SKM-1 (cell line): ENCODE data around the gene ZP3.
"Not testable (repeated sequence)": the region's sequence is repeated elsewhere in the genome, so short reads cannot be mapped to it uniquely, and the experiment has no call there.

Experiments
- DNase-seq: peaks from one replicate; lab custom pipeline; 2025; ENCODE audit not compliant: unreplicated experiment; lab: John Stamatoyannopoulos, UW

ZP3 gene

DNA sequence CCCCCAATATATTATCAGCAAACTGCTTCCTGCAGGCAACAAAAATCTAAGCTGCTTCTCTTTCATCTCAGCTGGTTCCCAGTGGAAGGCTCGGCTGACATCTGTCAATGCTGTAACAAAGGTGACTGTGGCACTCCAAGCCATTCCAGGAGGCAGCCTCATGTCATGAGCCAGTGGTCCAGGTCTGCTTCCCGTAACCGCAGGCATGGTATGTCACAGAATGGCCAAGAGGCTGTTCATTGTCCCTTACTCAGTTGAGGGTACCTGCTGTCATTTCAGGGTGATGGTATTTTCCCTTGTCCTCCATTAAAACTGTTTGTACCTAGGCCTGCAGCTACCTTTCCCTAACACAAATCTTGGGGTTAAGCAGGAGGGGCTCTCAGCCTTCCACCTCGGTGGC, 15.7 kb downstream of the ZP3 start:
- DNase-seq: not testable (repeated sequence)

DNA sequence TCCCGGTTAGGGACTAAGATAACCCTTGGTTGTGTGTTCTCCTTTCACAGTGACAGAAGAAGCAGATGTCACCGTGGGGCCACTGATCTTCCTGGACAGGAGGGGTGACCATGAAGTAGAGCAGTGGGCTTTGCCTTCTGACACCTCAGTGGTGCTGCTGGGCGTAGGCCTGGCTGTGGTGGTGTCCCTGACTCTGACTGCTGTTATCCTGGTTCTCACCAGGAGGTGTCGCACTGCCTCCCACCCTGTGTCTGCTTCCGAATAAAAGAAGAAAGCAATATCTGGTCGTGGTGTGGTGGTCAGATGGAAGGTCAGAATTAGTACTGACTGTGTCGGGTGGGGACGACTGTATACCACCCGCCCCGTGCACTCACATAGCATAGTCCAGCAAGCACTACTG, 17.0 kb downstream of the ZP3 start:
- DNase-seq: not testable (repeated sequence)

DNA sequence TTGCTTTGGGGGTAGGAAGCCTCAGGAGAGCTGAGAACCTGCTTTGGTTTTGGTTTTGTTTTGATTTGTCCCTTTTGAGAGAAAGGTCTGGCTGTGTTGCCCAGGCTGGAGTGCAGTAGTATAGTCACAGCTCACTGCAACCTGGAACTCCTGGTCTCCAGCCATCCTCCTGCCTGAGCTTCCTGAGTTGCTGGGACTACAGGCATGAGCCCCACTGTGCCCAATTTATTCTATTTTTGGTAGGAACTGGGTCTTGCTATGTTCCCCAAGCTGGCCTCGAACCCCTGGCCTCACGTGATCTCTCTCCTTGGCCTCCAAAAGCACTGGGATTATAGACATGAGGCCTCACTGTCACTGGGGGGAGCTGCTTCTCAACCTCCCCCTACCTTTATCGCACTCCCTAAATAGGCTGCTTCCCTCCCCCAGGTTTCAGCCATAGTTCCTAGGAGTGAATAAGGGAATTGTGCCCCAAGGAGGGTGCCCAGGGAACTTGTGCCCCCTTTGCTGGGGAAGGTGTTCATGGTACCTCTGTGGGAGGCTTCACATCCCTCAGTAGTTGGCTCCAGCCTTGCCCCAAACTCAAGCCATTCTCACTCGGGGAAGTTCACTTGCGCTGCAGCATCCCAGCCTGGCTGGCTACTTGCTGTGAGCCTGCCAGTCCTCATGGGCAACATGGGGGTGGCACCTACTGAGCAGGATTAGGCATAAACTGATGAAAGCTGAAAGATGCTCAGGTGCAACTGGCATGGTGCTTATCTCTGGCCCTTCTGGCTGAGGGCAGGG, 18.1 kb downstream of the ZP3 start:
- not testable (repeated sequence) for DNase-seq

DNA sequence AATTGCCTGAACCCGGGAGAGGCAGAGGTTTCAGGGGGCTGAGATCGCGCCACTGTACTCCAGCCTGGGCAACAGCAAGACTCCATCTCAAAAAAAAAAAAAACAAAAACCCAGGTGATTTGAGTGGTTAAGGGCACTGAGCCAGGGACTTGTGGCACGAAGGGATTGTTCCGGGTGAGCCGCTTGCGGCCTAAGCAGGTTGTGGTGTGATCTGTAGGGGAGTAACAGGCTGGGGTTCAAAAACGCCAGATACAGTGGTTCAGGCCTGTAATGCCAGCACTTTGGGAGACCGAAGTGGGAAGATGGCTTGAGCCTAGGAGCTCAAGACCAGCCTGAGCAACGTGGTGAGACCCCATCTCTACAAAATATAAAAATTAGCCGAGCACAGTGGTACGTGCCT, 19.1 kb downstream of the ZP3 start:
- not testable (repeated sequence) for DNase-seq

DNA sequence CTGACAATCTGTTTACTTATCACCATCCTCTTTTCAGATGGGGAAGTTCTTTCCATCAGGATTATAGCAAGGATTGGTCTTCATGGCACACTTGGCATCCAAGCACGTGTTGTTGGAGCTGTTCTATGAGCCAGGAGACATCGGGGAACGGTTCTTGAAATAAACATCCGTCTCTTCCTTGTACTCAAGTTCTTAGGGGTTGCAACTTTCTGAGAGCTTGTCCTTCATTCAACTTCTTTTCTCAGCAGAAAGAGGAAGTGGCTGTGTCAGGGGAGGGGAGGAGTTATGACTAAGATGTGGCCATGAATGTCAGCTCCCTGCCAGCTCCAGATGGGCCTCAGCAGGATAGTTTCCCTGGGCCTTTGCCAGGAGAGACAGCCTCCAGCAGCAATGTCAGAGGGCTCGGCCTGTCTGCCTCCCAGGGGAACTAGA, 20.8 kb downstream of the ZP3 start:
- DNase-seq: peak; percentile 39

DNA sequence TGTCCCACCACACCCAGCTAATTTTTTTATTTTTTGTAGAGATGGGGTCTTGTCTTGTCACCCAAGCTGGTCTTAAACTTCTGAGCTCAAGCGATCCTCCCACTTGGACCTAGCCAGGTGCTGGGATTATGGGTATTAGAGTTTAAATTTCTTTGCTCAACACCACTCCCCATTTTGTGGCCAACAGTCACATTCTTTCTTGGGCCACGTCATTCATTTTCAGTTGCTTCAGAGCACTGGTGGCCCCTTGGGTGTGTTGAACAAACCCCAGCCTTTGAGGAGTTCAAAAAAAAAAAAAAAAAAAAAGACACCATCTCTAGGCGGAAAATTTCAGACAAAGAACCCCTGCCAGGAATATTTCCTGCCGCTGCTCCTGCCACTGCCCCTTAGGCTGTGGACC, 32.3 kb downstream of the ZP3 start:
- DNase-seq: not testable (repeated sequence)

DNA sequence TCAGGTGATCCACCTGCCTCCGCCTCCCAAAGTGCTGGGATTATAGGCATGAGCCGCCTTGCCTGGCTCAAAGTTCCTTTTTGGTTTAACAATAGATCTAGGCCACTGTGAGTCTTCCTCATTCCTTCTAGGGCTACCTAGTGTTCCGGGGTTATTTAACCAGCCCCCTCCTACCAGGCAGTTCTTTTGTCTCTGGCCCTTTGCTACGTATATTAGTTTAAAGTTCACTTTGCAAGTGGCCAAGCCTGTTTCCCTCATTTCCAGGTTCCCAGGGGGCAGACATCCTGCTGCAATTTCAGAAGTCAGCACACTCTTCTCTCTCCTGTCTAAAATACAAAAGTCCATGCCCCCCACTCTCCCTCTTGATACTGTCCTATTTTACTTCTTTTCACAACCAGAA, 33.8 kb downstream of the ZP3 start:
- DNase-seq: not testable (repeated sequence)

DNA sequence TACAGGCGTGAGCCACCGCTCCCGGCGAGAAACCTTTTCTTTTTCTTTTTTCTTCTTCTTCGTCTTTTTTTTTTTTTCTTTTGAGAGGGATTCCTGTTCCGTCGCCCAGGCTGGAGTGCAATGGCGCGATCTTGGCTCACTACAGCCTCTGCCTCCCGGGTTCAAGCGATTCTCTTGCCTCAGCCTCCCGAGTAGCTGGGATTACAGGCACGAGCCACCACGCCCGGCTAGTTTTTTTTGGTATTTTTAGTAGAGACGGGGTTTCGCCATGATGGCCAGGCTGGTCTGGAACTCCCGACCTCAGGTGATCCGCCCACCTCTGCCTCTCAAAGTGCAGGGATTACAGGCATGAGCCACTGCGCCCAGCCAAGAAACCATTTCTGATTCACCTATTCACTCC, 36.0 kb downstream of the ZP3 start:
- DNase-seq: not testable (repeated sequence)

DNA sequence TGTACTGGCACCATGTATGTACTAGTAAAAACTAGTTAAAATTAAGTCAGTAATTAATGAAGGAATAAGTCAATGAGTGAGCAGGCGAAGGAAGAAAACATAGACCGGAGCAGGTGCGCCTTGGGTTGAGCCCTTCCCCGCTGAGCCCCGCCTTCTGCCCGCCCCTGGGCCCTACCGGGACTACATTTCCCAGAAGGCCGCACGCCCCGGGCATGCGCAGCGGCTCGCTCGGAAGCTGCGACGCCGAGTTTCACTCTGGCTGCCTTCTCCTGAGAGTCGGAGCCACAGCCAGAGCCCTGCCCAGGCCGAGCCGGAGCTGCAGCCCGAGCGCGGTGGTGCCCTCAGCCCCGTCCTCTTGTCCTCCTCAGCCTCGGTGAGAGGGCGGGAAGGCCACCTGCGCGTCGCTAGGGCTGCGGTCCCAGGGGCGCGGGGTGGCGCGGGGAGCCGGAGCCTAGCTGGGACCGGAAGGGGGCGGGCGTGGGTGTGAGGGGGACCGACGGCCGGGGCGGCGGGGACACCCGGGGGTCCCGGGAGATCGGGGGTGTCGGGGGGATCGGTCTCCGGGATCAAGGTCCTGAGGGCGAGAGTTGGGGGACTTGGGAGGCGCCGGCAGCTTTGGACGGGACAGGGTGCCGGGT, 36.8 kb downstream of the ZP3 start, which contains the start of gene DTX2:
Gene DTX2, plus strand, starts transcription at position 246 of the 638 bp plus-strand sequence. CDS start 18,801 bp downstream, outside the sequence.
- DNase-seq: not testable (repeated sequence)

DNA sequence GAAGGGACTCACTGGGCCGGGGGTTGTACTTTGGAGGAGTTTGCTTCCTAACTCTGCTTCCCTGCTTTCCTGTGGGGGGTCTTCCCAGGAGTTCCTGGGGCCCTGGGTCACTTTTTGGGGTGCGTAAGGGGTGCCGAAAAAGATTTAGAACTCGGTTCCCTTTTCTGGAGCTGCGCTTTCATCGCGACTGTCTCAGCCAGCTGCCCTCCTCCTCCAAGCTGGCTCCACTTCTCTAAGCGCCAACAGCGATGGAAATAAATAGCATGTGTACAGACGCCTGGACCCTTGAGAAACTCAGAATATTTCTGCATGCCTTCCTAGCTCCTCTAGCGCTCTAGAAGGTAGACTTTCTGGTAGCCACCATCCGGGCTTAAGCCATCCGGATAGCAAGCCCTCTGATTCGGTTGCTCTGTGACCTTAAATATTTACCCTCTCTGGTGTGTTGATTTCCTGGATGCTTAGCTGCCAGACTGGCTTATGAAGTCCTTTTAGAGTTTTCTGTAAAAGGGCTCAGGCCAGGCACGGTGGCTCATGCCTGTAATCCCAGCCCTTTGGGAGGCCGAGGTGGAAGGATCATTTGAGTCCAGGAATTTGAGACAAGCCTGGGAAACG, 37.6 kb downstream of the ZP3 start:
- not testable (repeated sequence) for DNase-seq

DNA sequence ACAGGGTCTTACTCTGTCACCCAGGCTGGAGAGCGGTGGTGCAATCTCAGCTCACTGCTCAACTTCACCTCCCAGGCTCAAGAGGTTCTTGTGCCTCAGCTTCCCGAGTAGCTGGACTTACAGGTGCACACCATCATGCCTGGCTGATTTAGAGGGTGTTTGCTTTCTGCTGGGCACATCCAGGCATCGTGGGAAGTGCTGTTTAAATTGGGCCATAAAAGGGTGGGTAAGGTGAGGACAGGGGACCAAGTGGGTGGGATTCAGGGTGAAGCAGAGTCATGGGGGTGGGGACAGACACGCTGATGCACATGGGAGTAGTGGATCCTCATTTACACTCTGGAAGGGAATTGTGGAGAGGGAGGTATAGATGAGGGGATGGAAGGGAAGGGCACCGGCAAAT, 40.2 kb downstream of the ZP3 start:
- DNase-seq: not testable (repeated sequence)

DNA sequence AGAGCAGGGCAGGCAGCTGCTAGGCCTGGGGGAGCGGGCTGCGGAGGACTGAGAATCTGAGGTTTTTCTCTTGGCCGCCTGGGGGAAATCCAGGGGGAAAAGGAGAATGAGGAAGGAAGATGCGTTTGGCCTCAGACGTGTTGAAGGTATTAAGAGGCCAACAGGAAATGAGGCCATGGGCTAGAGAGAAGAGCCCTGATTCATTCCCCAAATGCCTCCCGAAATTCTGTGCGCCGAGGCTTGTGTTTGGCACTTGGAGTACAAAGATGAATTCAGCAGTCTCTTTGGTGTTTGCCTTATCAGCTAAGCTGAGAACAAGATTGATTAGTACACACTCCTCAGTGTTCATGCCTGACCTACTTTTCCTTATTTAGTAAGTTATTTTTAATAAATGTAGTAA, 41.2 kb downstream of the ZP3 start:
- DNase-seq: not testable (repeated sequence)

DNA sequence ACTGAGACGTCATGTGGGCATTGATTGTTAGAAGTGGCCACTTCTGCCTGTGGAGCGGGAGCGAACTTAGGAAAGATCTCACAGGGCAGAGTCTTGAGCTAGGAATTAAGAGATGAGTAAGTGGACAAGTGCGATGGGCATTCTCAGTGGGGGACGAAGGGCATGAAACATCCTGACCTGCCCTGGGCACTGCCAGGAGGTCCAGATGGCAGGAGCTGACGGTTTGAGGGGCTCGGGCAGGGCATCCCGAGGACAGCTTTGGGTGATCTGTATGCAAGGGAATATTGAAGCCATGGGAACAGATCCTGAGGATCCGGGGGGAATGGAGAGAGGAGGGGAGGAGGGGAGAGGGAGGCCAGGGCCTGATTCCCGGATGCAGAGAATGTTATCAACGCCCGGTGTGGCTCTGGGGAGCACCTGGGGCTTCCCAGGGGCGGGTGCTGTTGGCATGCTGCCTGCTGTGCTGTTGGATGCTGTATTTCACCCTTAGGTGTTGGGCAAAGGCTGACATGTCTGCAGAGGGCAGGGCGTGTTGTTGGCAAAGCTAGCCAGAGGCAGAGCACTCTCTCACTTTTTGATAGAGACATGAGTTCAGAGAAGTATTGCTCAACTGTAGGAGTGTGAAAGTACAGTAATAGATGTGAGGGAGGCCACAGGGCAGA, 43.1 kb downstream of the ZP3 start:
- not testable (repeated sequence) for DNase-seq

DNA sequence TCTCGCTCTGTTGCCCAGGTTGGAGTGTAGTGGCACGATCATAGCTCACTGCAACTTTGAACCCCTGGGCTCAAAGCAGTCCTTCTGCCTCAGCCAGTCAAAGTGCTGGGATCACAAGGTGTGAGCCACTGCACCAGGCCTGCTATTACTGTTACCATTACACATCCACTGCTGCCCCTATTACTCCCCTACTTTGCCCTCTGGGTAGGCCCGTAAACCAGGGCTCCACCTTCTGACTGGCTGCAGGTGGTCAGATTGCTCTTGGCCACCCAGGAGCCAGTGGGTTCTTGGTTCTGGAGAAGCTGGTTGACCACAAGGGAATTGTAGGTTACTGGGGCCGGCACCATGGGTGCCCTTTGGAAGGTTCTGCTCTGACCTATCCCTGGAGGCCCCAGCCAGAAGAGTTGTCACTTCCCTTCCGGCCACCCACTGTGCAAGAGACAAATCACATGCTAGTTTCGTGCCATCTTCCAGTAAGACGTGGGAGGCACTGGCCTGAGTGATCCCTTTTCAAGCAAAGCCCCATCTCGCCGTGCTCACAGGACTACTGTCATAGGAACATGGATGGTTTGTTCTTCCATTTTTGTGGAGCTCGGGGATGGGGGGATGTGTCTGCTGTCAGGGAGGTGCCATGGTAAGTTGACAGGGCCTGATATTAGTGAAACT, 46.9 kb downstream of the ZP3 start:
- not testable (repeated sequence) for DNase-seq

DNA sequence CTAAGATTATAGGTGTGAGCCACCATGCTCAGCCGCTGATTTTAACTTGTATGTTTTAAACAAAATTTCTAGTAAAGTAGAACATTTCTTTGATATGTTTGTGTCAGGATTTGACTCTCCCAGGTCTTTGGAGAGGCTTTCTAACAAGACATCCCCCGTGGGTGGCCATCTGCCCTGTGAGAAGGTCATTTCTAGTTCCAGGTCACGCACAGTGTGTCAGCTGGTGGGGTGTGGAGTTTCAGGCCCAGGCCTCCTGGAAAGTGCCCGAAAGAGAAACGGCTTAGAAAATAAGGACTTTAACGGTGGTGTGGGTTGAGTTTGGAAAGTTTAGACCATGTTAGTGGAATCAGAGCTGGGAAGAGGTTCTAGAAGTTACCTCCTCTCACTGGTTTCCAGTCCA, 48.3 kb downstream of the ZP3 start:
- not testable (repeated sequence) for DNase-seq

DNA sequence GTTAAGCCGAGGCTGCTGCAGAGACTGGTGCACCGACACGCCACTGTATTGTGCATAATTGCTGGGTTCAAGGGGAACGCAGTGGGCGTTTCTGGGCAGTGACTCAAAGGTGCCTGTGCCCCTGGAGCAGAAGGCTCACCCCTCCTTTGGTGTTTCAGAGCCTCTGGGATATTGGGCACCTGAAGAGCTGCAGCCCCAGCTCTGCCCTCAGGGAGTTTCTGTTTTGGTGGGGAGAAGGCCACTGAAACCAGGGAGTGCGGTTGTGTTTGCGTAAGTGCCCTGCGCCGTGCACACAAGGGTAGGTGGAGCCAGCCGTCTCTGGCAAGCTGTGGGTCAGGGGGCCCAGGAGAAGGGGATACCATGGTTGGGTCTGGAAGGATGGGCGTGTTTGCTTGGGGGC, 51.5 kb downstream of the ZP3 start:
- DNase-seq: not testable (repeated sequence)

DNA sequence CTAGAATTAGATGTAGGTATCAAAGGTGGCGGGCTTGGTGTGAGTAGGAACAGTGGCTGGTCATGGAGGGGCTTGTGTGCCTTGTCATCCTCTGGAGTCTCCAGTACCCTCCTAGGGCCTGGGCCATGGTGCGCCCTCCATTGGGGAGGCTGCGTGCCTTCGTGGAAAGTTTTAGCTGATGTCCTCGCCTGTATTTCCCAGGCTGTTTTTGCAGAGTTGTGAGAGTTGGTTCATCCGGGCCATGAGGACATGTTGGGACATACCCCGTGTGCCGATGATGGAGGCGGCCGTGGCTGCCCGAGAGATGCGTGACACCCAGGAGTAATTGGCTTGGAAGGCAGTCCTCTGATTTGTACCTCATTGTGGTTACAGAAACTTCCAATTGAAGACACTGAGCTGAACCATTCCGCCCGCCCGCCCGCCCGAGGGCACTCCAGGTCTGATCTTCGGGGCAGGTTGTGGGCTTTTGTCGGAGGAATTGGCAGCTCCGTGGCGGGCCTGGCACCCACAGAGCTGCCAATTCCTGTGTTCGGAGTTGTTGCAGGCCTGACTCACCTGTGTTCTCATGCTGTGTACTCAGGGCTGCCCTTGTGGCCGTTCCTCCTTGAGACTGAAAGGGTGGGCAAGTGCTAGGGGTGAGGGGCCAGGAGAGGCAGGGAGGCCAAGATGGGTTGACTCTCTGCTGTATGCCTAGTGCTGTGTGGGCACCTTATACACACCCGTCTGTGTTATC, 52.2 kb downstream of the ZP3 start:
- DNase-seq: not testable (repeated sequence)

DNA sequence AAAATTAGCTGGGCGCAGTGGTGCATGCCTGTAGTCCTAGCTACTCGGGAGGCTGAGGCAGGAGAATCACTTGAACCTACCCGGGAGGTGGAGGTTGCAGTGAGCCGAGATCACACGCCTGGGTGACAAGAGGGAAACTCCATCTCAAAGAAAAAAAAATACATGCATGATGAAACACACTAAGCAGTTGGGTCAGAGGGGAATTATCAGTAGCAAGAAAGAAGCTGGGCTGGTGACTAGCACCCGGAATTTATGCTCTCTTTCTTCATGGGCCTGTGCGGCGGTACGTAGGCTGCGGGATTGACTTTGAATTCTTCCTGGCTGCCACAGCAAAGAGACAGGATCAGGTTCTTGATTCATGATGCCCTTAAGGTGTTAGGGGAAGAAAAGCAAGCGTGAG, 54.9 kb downstream of the ZP3 start:
- not testable (repeated sequence) for DNase-seq

DNA sequence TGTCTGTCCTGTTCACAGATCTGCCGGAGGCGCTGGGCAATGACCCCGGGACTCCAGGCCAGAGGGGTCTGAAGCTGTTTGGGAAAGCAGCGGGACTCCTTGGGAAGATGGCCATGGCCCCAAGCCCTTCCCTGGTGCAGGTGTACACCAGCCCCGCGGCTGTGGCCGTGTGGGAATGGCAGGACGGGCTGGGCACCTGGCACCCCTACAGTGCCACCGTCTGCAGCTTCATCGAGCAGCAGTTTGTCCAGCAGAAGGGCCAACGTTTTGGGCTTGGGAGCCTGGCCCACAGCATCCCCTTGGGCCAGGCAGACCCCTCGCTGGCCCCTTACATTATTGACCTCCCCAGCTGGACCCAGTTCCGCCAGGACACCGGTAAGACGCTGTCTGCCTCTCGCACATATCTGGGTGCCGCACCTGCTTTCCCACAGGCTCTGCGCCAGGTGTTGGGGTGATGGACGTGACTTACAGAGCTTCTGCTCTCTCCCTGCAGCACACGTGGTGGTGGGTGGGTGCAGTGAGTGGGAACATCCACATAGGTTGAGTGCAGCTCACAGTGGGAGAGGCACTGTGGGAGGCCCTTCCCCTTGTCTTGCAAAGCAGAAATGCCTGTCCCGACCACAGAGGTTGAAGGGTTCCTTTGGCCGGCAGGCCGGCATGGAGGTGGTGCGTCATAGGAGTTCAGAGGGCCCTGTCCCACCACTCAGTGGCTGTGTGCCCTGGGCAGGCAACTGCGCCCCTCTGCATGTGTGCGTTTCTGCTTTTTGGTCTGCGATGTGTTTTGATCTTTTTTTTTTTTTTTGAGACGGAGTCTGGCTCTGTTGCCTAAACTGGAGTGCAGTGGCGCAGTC, 55.9 kb downstream of the ZP3 start:
- not testable (repeated sequence) for DNase-seq
